Right lobe of liver (tissue), 6 donors: ENCODE measurements around the gene NELFB. TPM values are rescaled to one million over a fixed set of nuclear protein-coding genes. Genes with fewer than 3 reads are reported as not detected.

Experiments
- ATAC-seq, 4 donors: fragments of 200-7000 bp; cut with Tn5 transposase; one replicate each; pipeline ENCODE4 v1.9.1; 2020; ENCODE audit warnings: mild to moderate bottlenecking in 4 of 4, moderate library complexity in 4 of 4
- DNase-seq, 3 donors: peaks; one replicate each; pipeline ENCODE4 v3.0.0-alpha.2; 2020
- H3K27ac ChIP-seq, 3 donors: fragments of 200-600 bp; one replicate each; pipeline ENCODE4 v1.8.0; 2022
- H3K27me3 ChIP-seq, 2 donors: fragments of 200-600 bp; one replicate each; pipeline ENCODE4 v1.8.0; 2022
- H3K36me3 ChIP-seq, 4 donors: fragments of 200-600 bp; sonication (generic) in 1 of 4; one replicate each; pipeline versions ENCODE4 v1.5.1 to v1.8.0; 2017 to 2022; ENCODE audit warnings: control low read depth in 1 of 4
- H3K4me1 ChIP-seq, 4 donors: fragments of 200-600 bp; sonication (generic) in 1 of 4; one replicate each; pipeline versions ENCODE4 v1.5.1 to v1.8.0; 2017 to 2022; ENCODE audit warnings: control low read depth in 1 of 4
- H3K4me3 ChIP-seq, 3 donors: fragments of 200-600 bp; one replicate each; pipeline ENCODE4 v1.8.0; 2022
- H3K9me3 ChIP-seq, 4 donors: fragments of 200-600 bp; sonication (generic) in 1 of 4; one replicate each; pipeline versions ENCODE4 v1.5.1 to v1.8.0; 2017 to 2022; ENCODE audit warnings: control low read depth in 1 of 4
- POLR2A ChIP-seq: fragments of 450-650 bp; IDR thresholded peaks from one replicate; pipeline ENCODE4 v1.6.1; 2017; ENCODE audit warnings: antibody characterized with exemption, mild to moderate bottlenecking
- WGBS: methylation state at CpG from one replicate; pipeline ENCODE4 v1.1.6; 2018; ENCODE audit warnings: low coverage, low lambda C conversion rate; ENCODE audit not compliant: insufficient coverage; ENCODE audit errors: missing lambda C conversion rate; 5-methylcytosine and 5-hydroxymethylcytosine counted together
- intact Hi-C, 2 donors: fragments of 100-400 bp; cut with DNase I; formaldehyde crosslinking; loops; one replicate each; pipeline versions ENCODE4 v1.11.2 to v1.14.1; 2022
- total RNA-seq, 6 experiments: library from RNA; depleted of rRNA in 2 of 6; stranded (reverse); fragments of >200 nt in 2 of 6; fragmentation: NEBNext Ultra II Directional in 3 of 6; extraction: Animal tissue kit (Norgen Biotek cat#: 25700) in 3 of 6; gene quantifications; one replicate each; pipeline versions ENCODE4 v1.1.0 to v1.2.4, GENCODE V29; 2016 to 2023
- TF ChIP-seq, protein P1 (sequence below), 4 donors: fragments of 200-600 bp in 3 of 4; fragments of 450-650 bp in 1 of 4; IDR thresholded peaks; one replicate each; pipeline versions ENCODE4 v1.5.1 to v1.8.0; 2016 to 2022; ENCODE audit warnings: antibody characterized with exemption in 4 of 4, mild to moderate bottlenecking in 2 of 4
- donor health status: DM: no; HTN: yes; CAD: no.
- donor health status: DM: no; HTN: no; CAD: no.
- donor health status: DM: no; HTN: no; CAD: no.
- donor health status: DM: no; HTN: yes; CAD: no.
- donor health status: DM: no; HTN: yes; CAD: no.

NELFB gene
- total RNA-seq, 6 experiments from 2014 or later, result 15.6 to 21.6 (median 20.1) TPM

DNA sequence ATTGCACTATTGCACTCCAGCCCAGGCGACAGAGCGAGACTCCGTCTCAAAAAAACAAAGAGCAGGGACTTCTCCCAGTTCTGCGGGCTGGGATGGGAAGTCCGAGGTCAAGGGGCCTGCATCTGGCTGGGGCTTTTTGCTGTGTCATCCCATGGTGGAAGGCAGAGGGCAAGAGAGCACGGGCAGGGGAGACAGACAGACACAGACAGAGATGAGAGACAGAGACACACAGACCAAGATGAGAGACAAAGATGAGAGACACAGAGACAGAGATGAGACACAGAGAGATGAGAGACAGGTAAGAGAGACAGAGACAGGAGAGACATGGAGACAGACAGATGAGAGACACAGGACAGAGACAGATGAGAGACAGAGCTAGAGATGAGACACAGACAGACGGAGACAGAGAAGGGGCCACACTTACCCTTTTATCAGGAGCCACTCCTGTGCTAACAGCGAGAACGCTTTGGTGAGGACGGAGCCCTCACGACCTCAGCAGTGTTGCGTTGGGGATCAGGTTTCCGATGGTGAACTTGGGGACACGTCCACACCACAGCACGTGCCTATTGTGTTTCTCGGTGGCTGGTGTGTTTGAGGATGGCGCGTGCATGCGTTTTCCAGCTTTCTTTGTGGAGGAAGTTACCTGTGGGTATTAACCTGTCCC lies 13.5 kb downstream of the NELFB start:
- Histone ChIP-seq H3K4me3 (peak overlapping the region in 1 of 3 donors; percentile 28), H3K27me3 (no peaks in the 10 kb centered on the region), H3K36me3 (peaks cover 0 to 20% (median 2%) of the 10 kb centered on the region in 4 donors), H3K27ac (peak overlapping the region in 2 of 3 donors; percentile 41 to 47), H3K4me1 (peaks cover 0 to 25% (median 12%) of the 10 kb centered on the region in 4 donors), H3K9me3 (no peaks in the 10 kb centered on the region)
- peak in 3 of 4 donors; percentile 36 to 59 (median 53) for ATAC-seq
- intact Hi-C loops, result no loop called here
- peak in 2 of 3 donors; percentile 48 to 60 for DNase-seq
- 25% methylated on average over 10 of the region's 19 CpGs for WGBS
- TF ChIP-seq, protein P1, sequence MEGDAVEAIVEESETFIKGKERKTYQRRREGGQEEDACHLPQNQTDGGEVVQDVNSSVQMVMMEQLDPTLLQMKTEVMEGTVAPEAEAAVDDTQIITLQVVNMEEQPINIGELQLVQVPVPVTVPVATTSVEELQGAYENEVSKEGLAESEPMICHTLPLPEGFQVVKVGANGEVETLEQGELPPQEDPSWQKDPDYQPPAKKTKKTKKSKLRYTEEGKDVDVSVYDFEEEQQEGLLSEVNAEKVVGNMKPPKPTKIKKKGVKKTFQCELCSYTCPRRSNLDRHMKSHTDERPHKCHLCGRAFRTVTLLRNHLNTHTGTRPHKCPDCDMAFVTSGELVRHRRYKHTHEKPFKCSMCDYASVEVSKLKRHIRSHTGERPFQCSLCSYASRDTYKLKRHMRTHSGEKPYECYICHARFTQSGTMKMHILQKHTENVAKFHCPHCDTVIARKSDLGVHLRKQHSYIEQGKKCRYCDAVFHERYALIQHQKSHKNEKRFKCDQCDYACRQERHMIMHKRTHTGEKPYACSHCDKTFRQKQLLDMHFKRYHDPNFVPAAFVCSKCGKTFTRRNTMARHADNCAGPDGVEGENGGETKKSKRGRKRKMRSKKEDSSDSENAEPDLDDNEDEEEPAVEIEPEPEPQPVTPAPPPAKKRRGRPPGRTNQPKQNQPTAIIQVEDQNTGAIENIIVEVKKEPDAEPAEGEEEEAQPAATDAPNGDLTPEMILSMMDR (IDR thresholded peaks at IDR 0.05), result no peak
- no peak for TF ChIP-seq POLR2A

- Histone ChIP-seq H3K27ac (peak overlapping the region in 2 of 3 donors; percentile 41 to 47), H3K4me1 (peaks cover 0 to 28% (median 12%) of the 10 kb centered on the region in 4 donors), H3K9me3 (no peaks in the 10 kb centered on the region), H3K36me3 (peaks cover 0 to 17% (median 2%) of the 10 kb centered on the region in 4 donors), H3K27me3 (no peaks in the 10 kb centered on the region), H3K4me3 (peak overlapping the region in 1 of 3 donors; percentile 28)
- intact Hi-C loops, result no loop called here
- DNase-seq (peak; percentile 62 to 76 (median 64)), ATAC-seq (peak; percentile 61 to 82 (median 74))
- TF ChIP-seq, protein P1 (IDR thresholded peaks at IDR 0.05), result no peak
- TF ChIP-seq POLR2A, result no peak
- WGBS, result 22% methylated on average over 11 of the region's 17 CpGs
Measured at GRCh38 chr9:137269231-137269772, 14.2 kb downstream of the NELFB start.

DNA sequence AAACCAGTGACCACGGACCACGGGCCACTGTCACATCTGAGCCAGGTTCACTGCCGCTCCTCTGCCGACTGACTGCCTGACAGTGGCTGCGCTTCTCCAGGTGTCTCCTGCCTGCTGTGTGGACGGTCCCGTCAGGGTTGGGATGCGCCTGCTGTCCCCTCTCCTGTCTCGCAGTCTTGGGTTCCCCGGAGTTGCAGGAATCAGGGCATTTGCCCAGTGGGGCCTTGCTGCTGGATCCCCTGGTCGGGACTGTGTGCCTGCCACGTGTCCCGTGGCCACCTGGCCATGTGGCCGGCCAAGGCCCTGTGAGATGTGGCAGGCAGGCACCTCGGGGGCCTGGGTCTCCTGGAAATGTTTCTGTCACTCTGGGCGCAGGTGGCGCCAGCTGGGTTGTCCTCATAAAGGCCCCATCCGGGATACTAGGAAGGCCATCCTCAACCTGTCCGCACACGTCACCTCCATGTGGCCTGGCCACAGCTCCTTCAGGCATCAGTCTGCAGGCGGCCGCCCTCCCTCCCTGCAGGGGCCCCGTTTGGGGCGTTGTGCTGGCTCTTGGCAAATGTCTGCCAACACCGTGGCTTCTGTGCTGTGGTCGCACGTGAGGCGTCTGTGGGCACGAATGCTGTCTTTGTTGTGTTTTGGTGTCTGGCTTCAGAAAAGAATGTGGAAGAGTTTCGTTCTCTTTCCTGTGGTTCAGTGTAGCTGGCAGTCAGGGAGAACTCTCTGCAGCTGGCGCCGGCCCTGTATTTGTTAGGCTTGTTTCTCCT lies 16.0 kb downstream of the NELFB start:
- Histone ChIP-seq H3K27me3 (no peaks in the 10 kb centered on the region), H3K4me1 (peaks cover 0 to 28% (median 12%) of the 10 kb centered on the region in 4 donors), H3K9me3 (no peaks in the 10 kb centered on the region), H3K27ac (no peak overlapping the region), H3K4me3 (no peak overlapping the region), H3K36me3 (peaks cover 0 to 10% (median 2%) of the 10 kb centered on the region in 4 donors)
- 93% methylated on average over 3 of the region's 32 CpGs for WGBS
- intact Hi-C loops, result no loop called here
- ATAC-seq (no peak), DNase-seq (no peak)
- TF ChIP-seq, protein P1 (IDR thresholded peaks at IDR 0.05), result no peak
- no peak for TF ChIP-seq POLR2A

GRCh38 chr9:137271696-137272076 lies 16.6 kb downstream of the NELFB start:
- Histone ChIP-seq H3K27ac (no peak overlapping the region), H3K9me3 (no peaks in the 10 kb centered on the region), H3K36me3 (peaks cover 0 to 10% (median 2%) of the 10 kb centered on the region in 4 donors), H3K4me1 (peaks cover 0 to 28% (median 12%) of the 10 kb centered on the region in 4 donors), H3K27me3 (no peaks in the 10 kb centered on the region), H3K4me3 (no peak overlapping the region)
- ATAC-seq (no peak), DNase-seq (no peak)
- intact Hi-C loops, result no loop called here
- TF ChIP-seq POLR2A, result no peak
- TF ChIP-seq, protein P1 (IDR thresholded peaks at IDR 0.05), result no peak
- WGBS, result 63% methylated on average over 1 of the region's 3 CpGs
